Measurements from ENCODE around the gene ORAI3. TPM values are rescaled to one million over a fixed set of nuclear protein-coding genes. Genes with fewer than 3 reads are reported as not detected.

The ORAI3 gene
- polyA plus RNA-seq, 1 experiment: 23.7 TPM

DNA sequence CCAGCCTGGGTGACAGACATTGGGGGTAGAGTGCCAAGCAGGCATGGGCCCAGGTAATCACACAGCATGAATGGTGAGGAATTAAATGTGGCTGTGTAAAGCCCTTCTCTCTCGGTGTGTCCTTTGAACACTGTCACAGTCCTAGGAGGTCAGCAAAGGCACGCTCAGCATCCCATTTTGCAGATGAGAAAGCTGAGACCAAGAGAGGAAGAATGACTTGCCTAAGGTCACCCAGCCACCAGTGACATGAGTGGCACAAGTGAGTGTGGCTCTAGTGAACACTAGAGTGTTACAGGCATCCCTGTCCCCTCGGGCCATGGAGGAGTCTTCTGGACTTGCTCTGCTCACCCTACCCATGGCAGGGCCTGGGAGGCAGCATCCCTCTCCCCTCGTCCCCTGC, 41.8 kb upstream of the ORAI3 start:
- Histone ChIP-seq H3K9me3 (ENCODE audit: control insufficient read depth, insufficient read depth, low read length) (no peaks in the 10 kb centered on the region; the same call in 1 of the 2 replicates), H3K4me3 (ENCODE audit: low read depth, low read length) (no peak overlapping the region), H3K27ac (ENCODE audit: low read depth, low read length) (no peak overlapping the region), H3K27me3 (ENCODE audit: control insufficient read depth, insufficient read depth, low read length) (no peaks in the 10 kb centered on the region)
- CTCF ChIA-PET: interaction anchor here (1.0 to 2.6 kb wide), 2 partner anchors 62 to 94 kb away, joined by 3 to 13 read pairs; no protein-coding TSS in a partner anchor
- TF ChIP-seq, protein P1, sequence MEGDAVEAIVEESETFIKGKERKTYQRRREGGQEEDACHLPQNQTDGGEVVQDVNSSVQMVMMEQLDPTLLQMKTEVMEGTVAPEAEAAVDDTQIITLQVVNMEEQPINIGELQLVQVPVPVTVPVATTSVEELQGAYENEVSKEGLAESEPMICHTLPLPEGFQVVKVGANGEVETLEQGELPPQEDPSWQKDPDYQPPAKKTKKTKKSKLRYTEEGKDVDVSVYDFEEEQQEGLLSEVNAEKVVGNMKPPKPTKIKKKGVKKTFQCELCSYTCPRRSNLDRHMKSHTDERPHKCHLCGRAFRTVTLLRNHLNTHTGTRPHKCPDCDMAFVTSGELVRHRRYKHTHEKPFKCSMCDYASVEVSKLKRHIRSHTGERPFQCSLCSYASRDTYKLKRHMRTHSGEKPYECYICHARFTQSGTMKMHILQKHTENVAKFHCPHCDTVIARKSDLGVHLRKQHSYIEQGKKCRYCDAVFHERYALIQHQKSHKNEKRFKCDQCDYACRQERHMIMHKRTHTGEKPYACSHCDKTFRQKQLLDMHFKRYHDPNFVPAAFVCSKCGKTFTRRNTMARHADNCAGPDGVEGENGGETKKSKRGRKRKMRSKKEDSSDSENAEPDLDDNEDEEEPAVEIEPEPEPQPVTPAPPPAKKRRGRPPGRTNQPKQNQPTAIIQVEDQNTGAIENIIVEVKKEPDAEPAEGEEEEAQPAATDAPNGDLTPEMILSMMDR (IDR thresholded peaks at IDR 0.05; ENCODE audit: low read depth, low read length): no peak
- no peak for DNase-seq (ENCODE audit: low read depth, low spot score)
- POLR2A ChIA-PET: no interaction called here

DNA sequence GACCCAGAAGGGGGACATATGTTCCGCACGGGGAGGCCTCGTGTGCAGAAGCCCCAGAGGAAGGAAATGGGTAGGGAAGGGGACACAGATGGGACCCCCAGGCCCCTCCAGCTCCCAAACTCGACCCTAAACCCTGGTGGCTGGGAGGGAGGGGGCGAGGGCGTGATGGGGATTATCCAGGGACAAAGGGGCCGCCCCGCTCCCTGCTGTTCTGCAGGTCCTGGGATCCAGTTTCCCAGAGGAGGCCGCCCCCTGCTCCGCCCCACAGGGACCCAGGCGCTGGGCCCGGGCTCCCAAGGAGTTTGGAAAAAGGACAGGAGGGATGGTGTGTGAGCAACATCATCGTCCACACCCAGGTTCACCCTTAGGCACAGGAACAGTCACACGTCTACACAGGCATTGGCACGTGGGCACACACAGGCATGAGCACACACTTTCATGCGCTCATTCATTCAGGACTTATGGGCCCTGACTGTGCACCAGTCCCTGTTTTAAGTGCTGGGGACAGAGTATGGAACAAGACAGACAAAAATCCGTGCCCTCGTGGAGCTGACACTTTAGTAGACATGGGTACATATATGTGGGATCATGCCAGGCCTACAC, 38.3 kb upstream of the ORAI3 start:
- TF ChIP-seq, protein P1 (IDR thresholded peaks at IDR 0.05; ENCODE audit: low read depth, low read length): no peak
- POLR2A ChIA-PET: no interaction called here
- DNase-seq (ENCODE audit: low read depth, low spot score): no peak
- H3K4me3 ChIP-seq (ENCODE audit: low read depth, low read length): no peak overlapping the region
- H3K27ac ChIP-seq (ENCODE audit: low read depth, low read length): no peak overlapping the region
- CTCF ChIA-PET: interaction anchor here (1.3 kb wide), 1 partner anchor 9 kb away, joined by 3 read pairs; no protein-coding TSS in a partner anchor
- no peaks in the 10 kb centered on the region for H3K9me3 ChIP-seq (ENCODE audit: control insufficient read depth, insufficient read depth, low read length)
- H3K27me3 ChIP-seq (ENCODE audit: control insufficient read depth, insufficient read depth, low read length): no peaks in the 10 kb centered on the region

DNA sequence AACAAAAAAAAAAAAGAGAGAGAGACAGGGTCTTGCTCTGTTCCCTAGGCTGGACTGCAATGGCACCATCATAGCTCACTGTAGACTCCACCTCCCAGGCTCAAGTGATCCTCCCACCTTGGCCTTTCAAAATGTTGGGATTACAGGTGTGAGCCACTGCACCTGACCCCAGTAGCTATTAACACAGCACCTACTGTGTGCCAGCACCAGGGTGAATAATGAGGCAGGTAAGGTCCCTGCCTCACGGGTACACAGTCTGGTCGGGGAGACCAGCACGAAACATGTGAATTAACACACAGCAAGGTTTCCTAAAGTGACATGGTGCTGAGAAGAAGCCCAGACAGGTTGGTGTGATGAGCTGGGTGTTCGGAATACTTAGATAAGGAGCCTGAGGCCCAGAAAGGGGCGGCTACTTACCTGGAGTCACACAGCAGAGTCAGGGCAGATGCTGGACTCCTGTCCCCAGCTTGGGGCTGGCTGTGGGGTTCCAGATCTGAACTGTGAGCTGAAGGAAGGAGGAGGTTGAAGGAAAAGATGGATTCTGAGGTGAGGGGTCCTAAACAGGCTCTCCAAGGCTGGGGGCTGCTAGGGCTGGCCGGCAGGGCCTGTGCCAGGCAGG, 36.0 kb upstream of the ORAI3 start:
- Histone ChIP-seq H3K27ac (ENCODE audit: low read depth, low read length) (no peak overlapping the region), H3K27me3 (ENCODE audit: control insufficient read depth, insufficient read depth, low read length) (no peaks in the 10 kb centered on the region), H3K9me3 (ENCODE audit: control insufficient read depth, insufficient read depth, low read length) (no peaks in the 10 kb centered on the region), H3K4me3 (ENCODE audit: low read depth, low read length) (no peak overlapping the region)
- TF ChIP-seq, protein P1 (IDR thresholded peaks at IDR 0.05; ENCODE audit: low read depth, low read length): no peak
- DNase-seq (ENCODE audit: low read depth, low spot score): no peak
- ChIA-PET POLR2A (no interaction called here), CTCF (interaction anchor here (0.7 to 1.4 kb wide), 3 partner anchors 11 to 98 kb away, joined by 6 to 10 read pairs (median 6); no protein-coding TSS in a partner anchor)

DNA sequence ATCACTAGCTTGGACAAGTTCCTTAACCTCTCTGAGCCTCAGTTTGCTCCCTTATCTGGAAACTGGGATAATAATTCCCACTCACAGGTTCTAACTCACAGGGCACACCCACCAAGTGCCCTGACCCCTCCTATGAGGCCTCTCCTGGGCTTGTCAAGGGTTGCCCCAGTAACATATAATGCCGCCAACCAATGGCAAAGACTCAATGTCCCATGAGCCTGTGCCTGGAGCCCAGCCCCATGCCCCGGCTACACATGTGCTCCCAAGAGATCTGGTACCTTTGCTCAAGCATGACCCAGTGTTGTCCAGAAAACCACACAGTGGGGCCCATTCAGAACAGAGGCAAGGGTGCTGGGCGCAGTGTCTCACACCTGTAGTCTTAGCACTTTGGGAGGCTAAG, 34.0 kb upstream of the ORAI3 start:
- H3K27ac ChIP-seq (ENCODE audit: low read depth, low read length): no peak overlapping the region
- H3K9me3 ChIP-seq (ENCODE audit: control insufficient read depth, insufficient read depth, low read length): no peaks in the 10 kb centered on the region
- TF ChIP-seq, protein P1 (IDR thresholded peaks at IDR 0.05; ENCODE audit: low read depth, low read length): no peak
- ChIA-PET CTCF (no interaction called here), POLR2A (no interaction called here)
- H3K4me3 ChIP-seq (ENCODE audit: low read depth, low read length): no peak overlapping the region
- no peaks in the 10 kb centered on the region for H3K27me3 ChIP-seq (ENCODE audit: control insufficient read depth, insufficient read depth, low read length)
- DNase-seq (ENCODE audit: low read depth, low spot score): no peak

DNA sequence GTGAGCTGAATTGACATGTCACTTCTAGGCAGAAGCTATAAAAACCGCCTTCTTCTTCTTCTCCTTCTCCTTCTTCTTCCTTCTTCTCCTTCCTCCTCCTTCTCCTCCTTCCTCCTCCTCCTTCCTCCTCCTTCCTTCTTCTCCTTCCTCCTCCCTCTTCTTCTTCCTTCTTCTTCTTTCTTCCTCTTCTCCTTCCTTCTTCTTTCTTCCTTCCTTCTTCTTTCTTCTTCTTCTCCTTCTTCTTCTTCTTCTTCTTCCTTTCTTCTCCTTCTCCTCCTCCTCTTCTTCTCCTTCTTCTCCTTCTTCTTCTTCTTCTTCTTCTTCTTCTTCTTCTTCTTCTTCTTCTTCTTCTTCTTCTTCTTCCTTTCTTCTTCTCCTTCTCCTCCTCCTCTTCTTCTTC, 30.3 kb upstream of the ORAI3 start:
- Histone ChIP-seq H3K27ac (ENCODE audit: low read depth, low read length) (no peak overlapping the region), H3K9me3 (ENCODE audit: control insufficient read depth, insufficient read depth, low read length) (no peaks in the 10 kb centered on the region), H3K4me3 (ENCODE audit: low read depth, low read length) (no peak overlapping the region), H3K27me3 (ENCODE audit: control insufficient read depth, insufficient read depth, low read length) (no peaks in the 10 kb centered on the region)
- CTCF ChIA-PET: interaction anchor here (0.8 kb wide), 1 partner anchor 74 kb away, joined by 4 read pairs; no protein-coding TSS in a partner anchor
- DNase-seq (ENCODE audit: low read depth, low spot score): no peak
- TF ChIP-seq, protein P1 (IDR thresholded peaks at IDR 0.05; ENCODE audit: low read depth, low read length): no peak
- POLR2A ChIA-PET: no interaction called here

All from AG04450 (cell line).